Renal cortical epithelial cell (primary cell): ENCODE results near the gene ALB. TPM values are rescaled to one million over a fixed set of nuclear protein-coding genes. Genes with fewer than 3 reads are reported as not detected.

Experiments used
- DNase-seq: peaks from one replicate; pipeline ENCODE4 v3.0.0-alpha.2; 2011; ENCODE audit warnings: low read depth
- total RNA-seq: library from RNA; depleted of rRNA; stranded (reverse); fragments of >200 nt; gene quantifications from 2 replicates; pipeline ENCODE4 v1.2.3, GENCODE V29; 2014

The ALB gene
- total RNA-seq, 1 donor from 2014 or later: not detected

DNA sequence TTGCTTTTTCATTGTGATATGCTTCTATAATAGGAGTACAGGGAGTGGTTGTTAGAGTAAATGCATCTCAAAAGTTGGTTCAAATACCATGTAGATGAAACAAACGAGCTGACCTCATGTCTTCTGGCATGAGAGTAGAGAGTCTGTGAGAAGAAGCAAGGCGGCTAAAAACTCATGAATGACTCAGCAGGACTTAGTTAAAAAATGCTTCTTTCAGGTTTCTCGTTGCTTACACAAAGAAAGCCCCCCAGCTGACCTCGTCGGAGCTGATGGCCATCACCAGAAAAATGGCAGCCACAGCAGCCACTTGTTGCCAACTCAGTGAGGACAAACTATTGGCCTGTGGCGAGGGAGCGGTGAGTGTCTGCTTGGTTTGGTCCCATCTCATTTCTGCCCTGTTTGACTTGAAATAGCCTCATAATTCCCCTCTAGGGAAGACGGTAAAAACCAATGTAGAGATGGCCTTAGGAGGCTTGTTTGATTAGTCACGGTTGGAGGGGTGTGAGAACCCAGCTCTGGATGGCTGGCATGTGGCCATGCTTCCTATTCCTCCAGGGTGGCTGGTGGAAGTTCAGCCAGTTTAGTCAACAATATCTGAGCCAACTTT lies 46.4 kb downstream of the ALB start:
- DNase-seq: peak; percentile 94

DNA sequence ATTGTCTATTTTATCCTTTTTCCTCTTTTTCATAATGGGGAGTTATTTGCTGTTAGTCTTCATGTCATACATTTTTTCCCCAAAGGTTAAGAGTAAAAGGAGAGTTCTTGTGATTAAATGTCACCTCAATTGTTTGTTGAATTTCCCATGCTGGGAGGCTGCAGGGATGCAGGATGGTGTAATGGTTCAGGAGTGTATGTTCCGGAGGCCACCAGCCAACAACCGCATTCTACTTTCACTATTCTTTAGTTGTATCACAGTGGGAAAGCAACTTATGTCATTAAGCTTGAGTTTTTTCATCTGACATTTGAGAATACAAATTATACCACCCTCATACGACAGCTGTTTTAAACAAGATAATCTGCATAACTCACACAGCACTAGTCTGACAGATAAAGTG lies 47.3 kb downstream of the ALB start:
- DNase-seq: peak; percentile 9

DNA sequence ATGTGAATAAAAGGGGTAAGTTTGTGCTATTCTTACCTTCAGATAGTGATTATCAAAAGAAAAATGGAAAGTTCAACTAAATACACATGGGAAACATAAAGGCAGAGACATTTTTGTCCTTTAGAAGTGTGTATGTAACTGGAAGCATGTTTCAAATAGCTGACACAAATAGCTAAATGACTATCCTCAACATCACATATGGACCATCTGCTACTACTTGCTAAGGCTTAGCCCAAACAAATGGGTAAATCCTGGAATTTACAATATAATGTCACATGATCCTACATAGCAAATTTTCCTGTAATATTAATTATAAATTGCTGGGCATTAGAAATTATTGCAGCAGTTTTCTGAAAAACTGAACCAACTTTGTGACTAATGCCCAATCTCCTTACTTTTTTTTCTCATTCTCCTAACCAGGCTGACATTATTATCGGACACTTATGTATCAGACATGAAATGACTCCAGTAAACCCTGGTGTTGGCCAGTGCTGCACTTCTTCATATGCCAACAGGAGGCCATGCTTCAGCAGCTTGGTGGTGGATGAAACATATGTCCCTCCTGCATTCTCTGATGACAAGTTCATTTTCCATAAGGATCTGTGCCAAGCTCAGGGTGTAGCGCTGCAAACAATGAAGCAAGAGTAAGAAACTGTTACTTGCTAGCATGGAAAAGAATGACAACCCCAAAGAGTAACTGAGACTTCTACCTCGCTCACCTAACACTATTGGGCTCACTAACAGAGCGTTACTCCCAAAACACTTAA lies 48.1 kb downstream of the ALB start:
- DNase-seq: no peak

DNA sequence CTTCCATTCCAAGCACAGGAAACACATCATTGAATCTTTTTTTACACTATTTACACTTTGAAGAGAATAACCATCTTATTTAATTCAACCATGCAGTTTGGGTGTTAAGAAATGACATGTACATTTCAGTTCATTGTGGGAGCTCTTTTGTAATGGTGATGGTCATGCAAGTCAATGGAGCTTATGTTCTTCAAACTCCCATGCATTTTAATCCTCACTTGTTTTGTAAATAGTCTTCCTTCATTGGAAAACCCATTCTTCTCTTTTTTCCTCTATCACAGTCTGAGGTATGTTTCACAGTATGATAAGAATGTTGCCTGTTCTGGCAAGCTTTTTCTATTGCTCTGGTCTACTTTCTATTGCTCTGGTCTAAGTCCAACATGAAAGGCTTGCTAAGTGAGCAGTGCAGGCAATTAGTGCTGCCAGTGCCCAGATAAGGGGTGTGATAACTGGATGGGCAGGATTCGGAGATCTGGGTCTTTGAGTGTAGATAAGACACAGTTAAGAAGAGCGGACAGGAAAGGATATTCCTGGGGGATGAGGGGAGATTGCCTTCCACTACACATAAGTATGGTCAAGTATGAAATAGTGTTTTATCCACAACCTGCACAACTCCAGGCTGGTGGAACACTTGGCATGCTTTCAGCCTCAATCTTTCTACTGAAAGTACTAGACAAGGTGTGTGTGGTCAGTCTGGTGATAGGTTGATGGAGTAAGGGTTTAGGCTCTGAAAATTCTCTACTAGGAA lies 49.0 kb downstream of the ALB start:
- DNase-seq: peak; percentile 54

DNA sequence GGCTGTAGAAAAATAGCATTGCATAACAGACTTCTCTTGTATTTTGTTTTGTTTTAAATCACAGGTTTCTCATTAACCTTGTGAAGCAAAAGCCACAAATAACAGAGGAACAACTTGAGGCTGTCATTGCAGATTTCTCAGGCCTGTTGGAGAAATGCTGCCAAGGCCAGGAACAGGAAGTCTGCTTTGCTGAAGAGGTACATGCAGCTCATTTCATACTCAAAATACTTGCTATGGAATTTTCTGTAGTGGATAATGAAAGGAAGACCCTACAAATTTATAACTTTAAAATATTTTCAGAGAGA lies 49.6 kb downstream of the ALB start:
- peak; percentile 96 for DNase-seq

DNA sequence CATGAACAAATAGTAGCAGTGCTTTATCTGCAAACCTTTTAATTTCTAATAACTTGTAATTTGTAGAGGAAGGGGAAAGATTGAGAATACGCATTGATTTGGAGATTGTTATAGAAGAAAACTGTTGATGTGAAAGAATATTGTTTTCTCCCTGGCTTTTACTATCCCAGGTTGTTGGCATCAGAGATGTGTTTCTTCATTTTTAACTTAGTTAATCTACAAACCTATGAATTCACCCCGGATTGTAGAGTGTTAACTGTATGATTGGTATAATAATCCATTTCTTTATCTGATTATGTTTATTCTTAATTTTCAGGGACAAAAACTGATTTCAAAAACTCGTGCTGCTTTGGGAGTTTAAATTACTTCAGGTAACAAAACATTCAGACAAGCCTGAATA lies 50.8 kb downstream of the ALB start:
- DNase-seq: no peak

DNA sequence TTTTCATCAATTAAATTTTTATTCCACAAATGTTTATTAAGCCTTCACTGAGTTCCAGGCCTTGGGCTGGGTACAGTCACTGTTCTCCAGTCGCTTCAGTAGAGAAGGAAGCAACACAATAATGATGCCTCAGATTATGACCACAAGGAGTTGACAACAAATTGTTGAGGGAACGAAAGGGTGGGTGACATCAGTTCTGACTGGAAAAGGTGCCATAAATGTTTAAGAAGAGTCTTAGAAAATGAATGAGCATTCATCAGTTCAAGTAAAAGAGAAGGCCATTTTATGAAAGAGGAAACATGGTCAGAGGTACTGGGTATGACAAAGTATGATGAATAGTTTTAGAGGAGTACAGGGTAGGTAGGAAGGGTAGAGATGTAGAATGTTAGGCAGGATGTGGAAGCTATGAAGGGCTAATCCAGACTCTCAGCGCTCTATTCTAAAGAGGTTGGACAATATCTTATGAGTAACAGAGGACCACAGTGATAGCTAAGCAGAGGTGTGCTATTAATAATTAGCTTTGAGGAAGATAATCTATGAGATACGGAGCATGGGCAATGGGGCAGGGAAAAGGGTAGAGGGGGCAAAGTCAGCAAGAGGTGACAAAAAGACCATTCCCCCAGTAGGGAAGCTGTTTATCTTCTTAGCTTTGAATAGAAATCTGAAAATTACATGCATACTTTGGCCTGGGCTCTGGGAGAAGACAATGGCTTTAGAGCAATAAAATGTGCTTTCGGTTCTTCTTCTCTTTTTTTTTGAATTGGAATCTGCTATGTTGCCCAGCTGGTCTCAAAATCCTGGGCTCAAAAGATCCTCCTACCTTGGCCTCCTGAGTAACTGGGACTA lies 52.3 kb downstream of the ALB start:
- no peak for DNase-seq

DNA sequence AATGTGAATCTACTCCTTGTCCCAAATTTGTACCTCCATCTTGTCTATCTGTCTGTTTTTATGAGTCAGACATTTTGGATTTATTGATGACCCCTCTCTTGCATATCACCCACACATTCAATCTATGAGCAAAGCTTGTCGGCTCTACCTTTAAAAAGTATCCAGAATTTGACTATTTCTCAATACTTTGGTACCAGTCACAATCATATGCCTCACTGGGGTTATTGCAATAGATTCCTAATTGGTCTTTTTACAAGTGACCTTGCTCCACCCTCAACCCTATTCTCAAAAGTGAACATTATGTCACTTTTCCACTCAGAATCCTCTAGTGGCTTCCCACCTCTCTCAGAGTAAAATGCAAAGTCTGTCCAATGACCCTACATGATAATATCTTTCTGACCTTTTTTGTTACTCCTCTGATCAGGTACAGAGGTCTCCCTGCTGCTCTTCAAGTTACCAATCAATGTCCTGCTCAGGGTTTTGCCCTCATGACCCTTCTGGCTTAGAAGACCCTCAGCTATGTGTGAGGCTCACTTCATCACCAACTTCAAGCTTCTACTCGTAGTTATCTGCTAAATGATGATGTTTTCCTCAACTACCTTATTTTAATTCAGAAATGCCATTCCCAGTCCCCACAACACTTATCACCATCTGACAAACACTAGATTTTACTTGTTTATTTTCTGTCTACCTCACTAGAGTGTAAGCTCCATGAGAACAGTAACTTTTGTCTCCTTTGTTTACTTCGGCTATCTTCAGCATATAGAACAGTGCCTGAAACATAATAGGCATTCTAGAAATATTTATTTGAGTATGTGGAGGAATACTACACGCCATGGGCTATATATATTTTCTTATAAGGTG lies 54.3 kb downstream of the ALB start:
- DNase-seq: no peak

DNA sequence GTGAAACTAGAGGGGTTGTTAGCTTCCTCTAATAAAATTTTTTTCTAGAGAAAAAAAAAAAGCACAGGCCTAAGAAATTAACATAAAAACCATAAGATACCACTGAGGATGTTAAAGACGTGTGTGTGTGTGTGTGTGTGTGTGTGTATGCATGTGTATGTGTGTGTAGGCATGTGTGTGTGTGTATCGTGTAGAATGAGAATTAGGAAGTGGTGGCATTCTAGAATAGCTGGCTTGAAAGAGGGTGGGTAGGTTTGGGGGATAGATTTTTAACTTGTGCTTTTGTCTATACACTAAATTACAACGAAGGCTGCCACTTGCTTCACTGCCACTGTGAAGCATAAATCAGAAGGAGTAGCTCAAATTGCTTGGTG lies 54.9 kb downstream of the ALB start:
- DNase-seq: no peak

DNA sequence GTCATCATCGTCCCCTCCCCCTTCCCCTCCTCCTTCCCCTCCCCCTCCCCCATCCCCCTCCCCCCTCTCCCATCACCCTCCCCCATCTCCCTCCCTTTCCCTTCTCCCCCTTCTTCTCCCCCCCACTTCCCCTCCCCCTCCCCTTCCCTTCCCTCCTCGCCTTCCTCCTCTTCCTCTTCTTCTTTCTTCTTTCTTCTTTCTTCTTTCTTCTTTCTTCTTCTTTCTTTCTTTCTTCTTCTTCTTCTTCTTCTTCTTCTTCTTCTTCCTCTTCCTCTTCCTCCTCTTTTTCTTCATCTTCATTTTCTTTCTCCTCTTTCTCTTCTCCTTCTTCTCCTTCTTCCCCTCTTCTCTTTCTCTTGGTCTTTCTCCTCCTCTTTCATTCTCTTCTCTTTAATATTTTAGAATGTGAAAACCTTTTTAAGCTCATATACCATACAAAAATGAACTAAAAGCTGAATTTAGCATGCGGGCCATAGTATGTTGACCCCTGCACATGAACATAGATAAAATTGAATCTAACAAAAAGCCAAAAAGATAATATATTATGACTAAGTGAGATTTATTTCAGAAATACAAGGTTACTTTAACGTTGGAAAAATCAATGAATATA lies 56.9 kb downstream of the ALB start:
- no peak for DNase-seq

DNA sequence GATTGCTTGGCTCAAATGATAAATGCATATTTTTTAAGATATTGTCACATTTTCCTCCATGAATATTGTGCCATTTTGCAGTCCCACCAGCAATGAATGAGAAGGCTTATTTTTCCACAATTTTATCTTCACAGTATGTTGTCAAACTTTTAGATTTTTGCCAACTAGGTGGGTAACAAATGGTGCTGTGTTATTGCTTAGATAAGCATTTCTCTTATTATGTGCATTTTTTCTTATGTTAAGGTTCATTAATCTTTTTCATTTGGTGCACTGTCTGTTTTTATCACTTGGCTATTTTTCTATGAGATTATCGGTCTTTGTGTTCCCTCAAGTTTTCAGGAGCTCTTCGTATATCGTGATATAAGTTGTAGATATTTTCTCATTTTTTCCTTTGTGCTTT lies 64.1 kb downstream of the ALB start:
- DNase-seq: no peak

DNA sequence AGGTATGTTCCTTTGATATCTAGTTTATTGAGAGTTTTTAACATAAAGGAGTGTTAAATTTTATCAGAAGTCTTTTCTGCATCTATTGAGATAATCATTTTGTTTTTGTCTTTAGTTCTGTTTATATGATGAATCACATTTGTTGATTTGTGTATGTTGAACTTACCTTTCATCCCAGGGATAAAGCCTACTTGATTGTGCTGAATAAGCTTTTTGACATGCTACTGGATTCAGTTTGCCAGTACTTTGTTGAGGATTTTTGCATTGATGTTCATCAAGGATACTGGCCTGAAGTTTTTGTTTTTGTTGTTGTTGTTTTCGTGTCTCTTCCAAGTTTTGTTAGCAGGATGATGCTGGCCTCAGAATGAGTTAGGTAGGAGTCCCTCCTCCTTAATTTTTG lies 66.6 kb downstream of the ALB start:
- DNase-seq: no peak

Other genes starting within 250 kb of the ALB start
- gene ANKRD17, start 145.5 kb upstream of the ALB start, total RNA-seq: 39.1 and 108 TPM in 2 replicates
- gene AFP, start 31.9 kb downstream of the ALB start, total RNA-seq: 0.75 and 1.2 TPM in 2 replicates
- gene AFM, start 77.5 kb downstream of the ALB start, total RNA-seq: not detected in 2 replicates
- gene RASSF6, start 216.1 kb downstream of the ALB start, total RNA-seq: 8.3 and 10.6 TPM in 2 replicates